ENCODE results near the gene LRRC61. TPM values are rescaled to one million over a fixed set of nuclear protein-coding genes. Genes with fewer than 3 reads are reported as not detected.
A peak's percentile ranks its signal among the peaks of the same experiment; 100 is the strongest.
"Not testable (repeated sequence)": the region's sequence is repeated elsewhere in the genome, so short reads cannot be mapped to it uniquely, and the experiment has no call there.

Gene LRRC61
- total RNA-seq, 1 donor from 2014 or later, result 10.2 TPM

DNA sequence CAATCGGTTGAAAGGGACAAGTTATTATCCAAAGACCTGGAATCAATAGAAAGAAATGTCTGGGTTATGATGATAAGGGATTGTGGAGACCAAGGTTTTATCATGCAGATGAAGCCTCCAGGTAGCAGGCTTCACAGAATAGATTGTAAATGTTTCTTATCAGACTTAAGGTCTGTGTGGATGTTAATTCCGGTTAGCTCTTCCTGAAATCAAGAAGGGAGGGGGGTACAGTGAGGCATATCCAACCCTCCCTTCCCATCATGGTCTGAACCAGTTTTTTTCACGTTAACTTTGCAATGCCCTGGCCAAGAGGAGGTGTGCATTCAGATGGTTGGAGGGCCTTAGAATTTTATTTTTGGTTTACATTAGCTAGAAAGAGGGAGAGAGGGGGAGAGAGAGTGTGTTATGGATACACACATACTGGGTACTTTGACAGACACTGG is 9.8 kb upstream of the LRRC61 start:
- no peaks in the 10 kb centered on the region for H3K36me3 ChIP-seq
- ATAC-seq, result no peak
- H3K9me3 ChIP-seq, result no peaks in the 10 kb centered on the region
- H3K4me1 ChIP-seq, result no peaks in the 10 kb centered on the region
- intact Hi-C loops (cut with DNase I), result no loop called here
- TF ChIP-seq, protein P1, sequence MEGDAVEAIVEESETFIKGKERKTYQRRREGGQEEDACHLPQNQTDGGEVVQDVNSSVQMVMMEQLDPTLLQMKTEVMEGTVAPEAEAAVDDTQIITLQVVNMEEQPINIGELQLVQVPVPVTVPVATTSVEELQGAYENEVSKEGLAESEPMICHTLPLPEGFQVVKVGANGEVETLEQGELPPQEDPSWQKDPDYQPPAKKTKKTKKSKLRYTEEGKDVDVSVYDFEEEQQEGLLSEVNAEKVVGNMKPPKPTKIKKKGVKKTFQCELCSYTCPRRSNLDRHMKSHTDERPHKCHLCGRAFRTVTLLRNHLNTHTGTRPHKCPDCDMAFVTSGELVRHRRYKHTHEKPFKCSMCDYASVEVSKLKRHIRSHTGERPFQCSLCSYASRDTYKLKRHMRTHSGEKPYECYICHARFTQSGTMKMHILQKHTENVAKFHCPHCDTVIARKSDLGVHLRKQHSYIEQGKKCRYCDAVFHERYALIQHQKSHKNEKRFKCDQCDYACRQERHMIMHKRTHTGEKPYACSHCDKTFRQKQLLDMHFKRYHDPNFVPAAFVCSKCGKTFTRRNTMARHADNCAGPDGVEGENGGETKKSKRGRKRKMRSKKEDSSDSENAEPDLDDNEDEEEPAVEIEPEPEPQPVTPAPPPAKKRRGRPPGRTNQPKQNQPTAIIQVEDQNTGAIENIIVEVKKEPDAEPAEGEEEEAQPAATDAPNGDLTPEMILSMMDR (IDR thresholded peaks at IDR 0.05), result no peak
- H3K4me3 ChIP-seq, result no peak overlapping the region
- no peak overlapping the region for H3K27ac ChIP-seq
- no peaks in the 10 kb centered on the region for H3K27me3 ChIP-seq
- no peak for DNase-seq

DNA sequence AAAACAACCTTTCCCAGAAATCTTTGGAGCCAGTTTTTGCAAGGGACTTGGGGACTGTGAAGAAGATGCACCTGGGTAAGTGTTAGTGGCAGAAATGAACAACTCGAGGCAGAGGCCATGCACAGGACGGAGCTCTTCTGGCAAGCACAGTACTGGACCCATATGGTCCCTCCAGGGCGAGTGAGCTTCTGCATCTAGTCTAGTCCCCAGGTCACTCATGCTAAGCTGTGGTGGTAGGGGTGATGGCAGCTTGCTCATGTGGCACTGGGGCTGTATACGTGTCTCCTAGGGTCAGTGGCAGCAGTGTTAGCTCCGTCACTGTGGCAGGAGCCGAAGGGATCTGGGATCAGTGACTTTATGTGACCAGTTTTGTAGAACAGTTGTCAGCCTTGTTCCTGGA is 9.3 kb upstream of the LRRC61 start:
- intact Hi-C loops (cut with DNase I), result no loop called here
- Histone ChIP-seq H3K4me1 (no peaks in the 10 kb centered on the region), H3K27ac (no peak overlapping the region), H3K36me3 (no peaks in the 10 kb centered on the region), H3K27me3 (no peaks in the 10 kb centered on the region), H3K4me3 (no peak overlapping the region), H3K9me3 (no peaks in the 10 kb centered on the region)
- TF ChIP-seq, protein P1 (IDR thresholded peaks at IDR 0.05), result no peak
- no peak for DNase-seq
- ATAC-seq, result no peak

DNA sequence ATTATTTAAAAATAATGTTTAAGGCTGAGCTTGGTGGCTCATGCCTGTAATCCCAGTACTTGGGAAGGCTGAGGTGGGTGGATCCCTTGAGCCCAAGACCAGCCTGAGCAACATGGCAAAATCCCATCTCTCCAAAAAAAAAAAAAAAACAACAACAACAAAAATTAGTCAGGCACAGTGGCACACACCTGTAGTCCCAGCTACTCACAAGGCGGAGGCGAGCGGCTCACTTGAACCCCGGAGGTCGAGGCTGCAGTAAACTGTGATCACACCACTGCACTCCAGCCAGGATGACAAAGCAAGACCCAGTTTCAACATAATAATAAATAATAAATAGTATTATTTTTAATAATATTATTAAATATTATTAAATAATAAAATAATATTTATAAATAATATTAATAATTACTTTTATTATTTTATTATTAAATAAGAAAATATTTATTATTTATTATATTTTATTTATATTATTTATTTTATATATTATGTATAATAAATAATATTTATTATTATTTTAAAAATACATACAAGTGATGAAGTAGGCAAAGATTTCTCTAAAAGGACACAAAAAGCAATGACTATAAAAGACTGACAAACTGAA is 8.4 kb upstream of the LRRC61 start:
- Histone ChIP-seq H3K27ac (no peak overlapping the region), H3K27me3 (no peaks in the 10 kb centered on the region), H3K4me1 (no peaks in the 10 kb centered on the region), H3K9me3 (no peaks in the 10 kb centered on the region), H3K36me3 (no peaks in the 10 kb centered on the region), H3K4me3 (no peak overlapping the region)
- no peak for DNase-seq
- ATAC-seq, result no peak
- TF ChIP-seq, protein P1 (IDR thresholded peaks at IDR 0.05), result no peak
- intact Hi-C loops (cut with DNase I), result no loop called here

DNA sequence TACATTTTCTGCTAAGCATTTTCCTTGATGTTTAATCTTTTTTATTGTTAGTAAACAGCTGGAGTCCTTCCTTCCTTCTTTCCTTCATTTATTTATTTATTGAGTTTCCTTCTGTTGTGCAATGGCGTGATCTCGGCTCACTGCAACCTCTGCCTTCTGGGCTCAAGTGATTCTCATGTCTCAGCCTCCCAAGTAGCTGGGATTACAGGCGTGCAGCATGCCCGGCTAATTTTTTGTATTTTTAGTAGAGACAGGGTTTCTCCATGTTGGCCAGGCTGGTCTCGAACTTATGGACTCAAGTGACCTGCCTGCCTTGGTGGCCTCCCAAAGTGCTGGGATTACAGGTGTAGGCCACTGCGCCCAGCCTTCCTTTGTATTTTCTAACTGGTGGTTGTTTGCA is 6.2 kb upstream of the LRRC61 start:
- H3K27me3 ChIP-seq; H3K36me3 ChIP-seq; H3K4me3 ChIP-seq; DNase-seq; ATAC-seq; H3K4me1 ChIP-seq; H3K27ac ChIP-seq; H3K9me3 ChIP-seq; intact Hi-C loops (cut with DNase I): not testable (repeated sequence)

DNA sequence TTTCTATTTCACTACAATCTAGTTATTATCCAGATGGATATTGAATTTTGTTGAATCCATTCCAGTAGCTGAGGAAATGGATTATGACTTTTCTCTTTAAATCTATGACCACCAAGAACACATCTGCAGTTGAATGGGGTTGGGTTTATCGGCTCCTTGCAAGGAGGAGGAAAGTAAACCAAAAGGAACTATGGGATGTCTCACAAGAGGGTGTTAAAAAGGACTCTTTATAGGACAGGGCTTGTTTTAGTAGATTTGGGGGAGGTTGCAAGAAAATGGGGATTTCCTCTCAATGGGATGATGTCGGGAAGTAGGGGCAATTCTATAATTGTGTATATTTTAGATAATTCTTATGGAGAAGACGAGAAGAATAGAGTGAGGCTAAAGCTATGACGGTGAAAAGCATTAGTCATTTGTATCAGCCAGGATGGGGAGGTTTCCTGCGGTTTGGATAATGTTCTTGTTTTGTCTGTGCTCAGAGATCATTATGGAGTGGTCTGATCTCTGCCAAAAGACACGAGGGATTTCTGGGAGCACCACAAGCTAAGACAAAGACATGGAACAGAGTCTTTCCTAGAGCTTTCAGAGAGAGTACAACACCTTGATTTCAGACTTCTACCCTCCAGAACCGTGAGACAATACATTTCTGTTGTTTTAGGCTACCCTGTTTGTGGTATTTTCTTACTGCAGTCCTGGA is 5.3 kb upstream of the LRRC61 start:
- ATAC-seq (no peak), DNase-seq (no peak)
- TF ChIP-seq, protein P1 (IDR thresholded peaks at IDR 0.05), result no peak
- Histone ChIP-seq H3K27ac (no peak overlapping the region), H3K36me3 (no peaks in the 10 kb centered on the region), H3K4me3 (no peak overlapping the region), H3K4me1 (peaks cover 9% of the 10 kb centered on the region), H3K9me3 (no peaks in the 10 kb centered on the region), H3K27me3 (no peaks in the 10 kb centered on the region)
- intact Hi-C loops (cut with DNase I), result no loop called here

DNA sequence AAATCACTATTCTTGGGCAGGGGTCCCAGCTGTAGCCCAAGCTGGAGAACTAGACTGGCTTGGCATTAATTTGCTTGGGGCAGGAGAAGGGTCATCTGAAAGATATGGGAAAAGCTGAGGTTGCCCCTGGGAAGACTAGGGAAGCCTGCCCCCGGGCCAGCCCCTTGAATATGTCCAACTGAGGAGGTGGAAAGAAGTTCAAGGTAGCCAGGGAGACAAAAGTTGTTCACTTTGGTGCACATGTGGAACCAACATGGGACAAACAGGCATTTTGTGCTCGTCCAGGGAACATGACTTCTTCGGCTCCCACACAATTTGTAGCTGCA is 1.4 kb upstream of the LRRC61 start:
- Histone ChIP-seq H3K27ac (peak overlapping the region; percentile 28), H3K36me3 (peaks cover under 1% of the 10 kb centered on the region), H3K4me3 (peak overlapping the region; percentile 64), H3K4me1 (peaks cover 22% of the 10 kb centered on the region), H3K27me3 (no peaks in the 10 kb centered on the region), H3K9me3 (no peaks in the 10 kb centered on the region)
- TF ChIP-seq, protein P1 (IDR thresholded peaks at IDR 0.05), result no peak
- intact Hi-C loops (cut with DNase I), result no loop called here
- no peak for ATAC-seq
- DNase-seq, result no peak
